DMS153 treated with DMSO at 0.1 percent for 48 hours (cell line): ENCODE data around the gene PHF13.
A peak's percentile ranks its signal among the peaks of the same experiment; 100 is the strongest.

ENCODE experiments used
- DNase-seq: peaks from one replicate; lab custom pipeline; 2025; ENCODE audit not compliant: unreplicated experiment; lab: John Stamatoyannopoulos, UW

Gene PHF13

GRCh38 chr1:6601049-6601922 is 12.2 kb upstream of the PHF13 start:
- DNase-seq, result no peak

GRCh38 chr1:6601923-6602668 is 11.4 kb upstream of the PHF13 start:
- DNase-seq, result no peak

- peak; percentile 21 for DNase-seq
Measured at GRCh38 chr1:6602669-6603237, 10.8 kb upstream of the PHF13 start, which contains the start of gene KLHL21. KLHL21 (minus strand) TSS chr1:6602869; CDS start chr1:6602817, 52 bp downstream.

- peak; percentile 55 for DNase-seq
Measured at GRCh38 chr1:6603238-6603914, 10.2 kb upstream of the PHF13 start.

GRCh38 chr1:6603915-6604558 is 9.5 kb upstream of the PHF13 start:
- peak; percentile 59 for DNase-seq

- peak; percentile 32 for DNase-seq
Measured at GRCh38 chr1:6612641-6613360, 730 bp upstream of the PHF13 start.

GRCh38 chr1:6614019-6614928 is 743 bp downstream of the PHF13 start:
- no peak for DNase-seq

- DNase-seq, result no peak
Measured at GRCh38 chr1:6614929-6615785, 1.6 kb downstream of the PHF13 start.

GRCh38 chr1:6619045-6619444 is 5.5 kb downstream of the PHF13 start:
- DNase-seq, result no peak

GRCh38 chr1:6621429-6622391 is 8.2 kb downstream of the PHF13 start:
- no peak for DNase-seq

- DNase-seq, result no peak
Measured at GRCh38 chr1:6622396-6623152, 9.0 kb downstream of the PHF13 start.

- DNase-seq, result no peak
Measured at GRCh38 chr1:6623269-6623965, 9.9 kb downstream of the PHF13 start.

- DNase-seq, result peak; percentile 55
Measured at GRCh38 chr1:6624710-6625583, 11.4 kb downstream of the PHF13 start, which contains the start of gene THAP3. THAP3 (plus strand) TSS chr1:6624868; CDS start chr1:6625219, 351 bp downstream.

GRCh38 chr1:6625584-6626149 is 12.1 kb downstream of the PHF13 start:
- no peak for DNase-seq
